ENCODE measurements around the gene COX19.
"Not testable (repeated sequence)": the region's sequence is repeated elsewhere in the genome, so short reads cannot be mapped to it uniquely, and the experiment has no call there.

The COX19 gene

GRCh38 chr7:963236-964078, 11.9 kb downstream of the COX19 start:
- in situ Hi-C loops (cut with MboI; ENCODE audit: low sequenced_read_pairs), result no loop called here

- in situ Hi-C loops (cut with MboI; ENCODE audit: low sequenced_read_pairs), result no loop called here
These were observed 12.8 kb downstream of the COX19 start for GRCh38 chr7:962401-963081.

GRCh38 chr7:961546-962400, 13.6 kb downstream of the COX19 start:
- in situ Hi-C loops (cut with MboI; ENCODE audit: low sequenced_read_pairs), result no loop called here

GRCh38 chr7:960972-961371, 14.4 kb downstream of the COX19 start:
- in situ Hi-C loops (cut with MboI; ENCODE audit: low sequenced_read_pairs), result not testable (repeated sequence)

GRCh38 chr7:960269-960871, 15.0 kb downstream of the COX19 start:
- in situ Hi-C loops (cut with MboI; ENCODE audit: low sequenced_read_pairs), result no loop called here

- in situ Hi-C loops (cut with MboI; ENCODE audit: low sequenced_read_pairs), result not testable (repeated sequence)
These were observed 15.6 kb downstream of the COX19 start for GRCh38 chr7:959740-960139.

- in situ Hi-C loops (cut with MboI; ENCODE audit: low sequenced_read_pairs), result no loop called here
These were observed 16.1 kb downstream of the COX19 start for GRCh38 chr7:959271-959670.

GRCh38 chr7:958221-959200, 16.8 kb downstream of the COX19 start:
- in situ Hi-C loops (cut with MboI; ENCODE audit: low sequenced_read_pairs), result no loop called here

- in situ Hi-C loops (cut with MboI; ENCODE audit: low sequenced_read_pairs), result no loop called here
These were observed 17.7 kb downstream of the COX19 start for GRCh38 chr7:957418-958220.

- in situ Hi-C loops (cut with MboI; ENCODE audit: low sequenced_read_pairs), result no loop called here
These were observed 19.3 kb downstream of the COX19 start for GRCh38 chr7:956031-956430.

- in situ Hi-C loops (cut with MboI; ENCODE audit: low sequenced_read_pairs), result no loop called here
These were observed 20.8 kb downstream of the COX19 start, which contains the start of gene ADAP1 for GRCh38 chr7:954330-955238. Gene ADAP1, minus strand, starts transcription at chr7:954680. Its CDS starts 203 bp downstream, at chr7:954477.

GRCh38 chr7:953547-954327, 21.6 kb downstream of the COX19 start:
- in situ Hi-C loops (cut with MboI; ENCODE audit: low sequenced_read_pairs), result no loop called here

GRCh38 chr7:952548-953441, 22.6 kb downstream of the COX19 start:
- in situ Hi-C loops (cut with MboI; ENCODE audit: low sequenced_read_pairs), result no loop called here

GRCh38 chr7:951881-952547, 23.3 kb downstream of the COX19 start:
- in situ Hi-C loops (cut with MboI; ENCODE audit: low sequenced_read_pairs), result no loop called here
